Osteocyte (in vitro differentiated cells): Measurements from ENCODE around the gene CSRP1. TPM values are rescaled to one million over a fixed set of nuclear protein-coding genes. Genes with fewer than 3 reads are reported as not detected.
A peak's percentile ranks its signal among the peaks of the same experiment; 100 is the strongest.

Experiments used
- DNase-seq: peaks from one replicate; pipeline ENCODE4 v3.0.0; 2021; ENCODE audit warnings: mixed read lengths; ENCODE audit not compliant: unreplicated experiment; ENCODE audit errors: extremely low spot score
- H3K27ac Mint-ChIP-seq: one replicate; pipeline ENCODE4 v1.8.0; 2021; ENCODE audit warnings: mild to moderate bottlenecking, mixed read lengths; ENCODE audit not compliant: unreplicated experiment
- H3K27me3 Mint-ChIP-seq: one replicate; pipeline ENCODE4 v1.8.0; 2021; ENCODE audit warnings: mixed read lengths; ENCODE audit not compliant: unreplicated experiment
- H3K36me3 Mint-ChIP-seq: one replicate; pipeline ENCODE4 v1.8.0; 2021; ENCODE audit warnings: mixed read lengths; ENCODE audit not compliant: unreplicated experiment
- H3K4me1 Mint-ChIP-seq: one replicate; pipeline ENCODE4 v1.8.0; 2021; ENCODE audit warnings: mixed read lengths; ENCODE audit not compliant: unreplicated experiment
- H3K4me3 Mint-ChIP-seq: one replicate; pipeline ENCODE4 v1.8.0; 2021; ENCODE audit warnings: mild to moderate bottlenecking, moderate library complexity, mixed read lengths; ENCODE audit not compliant: unreplicated experiment
- H3K9me3 Mint-ChIP-seq: one replicate; pipeline ENCODE4 v1.8.0; 2021; ENCODE audit warnings: mixed read lengths; ENCODE audit not compliant: unreplicated experiment
- total RNA-seq: library from RNA; stranded (reverse); gene quantifications from 2 replicates; pipeline ENCODE4 v1.2.1, GENCODE V29; 2021
- TF ChIP-seq, protein P1 (sequence below): fragments of 200-600 bp; sonication (generic); IDR thresholded peaks from 2 replicates; pipeline ENCODE4 v1.5.0; 2021; ENCODE audit warnings: antibody characterized with exemption, mild to moderate bottlenecking, moderate library complexity

CSRP1 gene
- total RNA-seq, 1 donor from 2014 or later, result 0.56 TPM

DNA sequence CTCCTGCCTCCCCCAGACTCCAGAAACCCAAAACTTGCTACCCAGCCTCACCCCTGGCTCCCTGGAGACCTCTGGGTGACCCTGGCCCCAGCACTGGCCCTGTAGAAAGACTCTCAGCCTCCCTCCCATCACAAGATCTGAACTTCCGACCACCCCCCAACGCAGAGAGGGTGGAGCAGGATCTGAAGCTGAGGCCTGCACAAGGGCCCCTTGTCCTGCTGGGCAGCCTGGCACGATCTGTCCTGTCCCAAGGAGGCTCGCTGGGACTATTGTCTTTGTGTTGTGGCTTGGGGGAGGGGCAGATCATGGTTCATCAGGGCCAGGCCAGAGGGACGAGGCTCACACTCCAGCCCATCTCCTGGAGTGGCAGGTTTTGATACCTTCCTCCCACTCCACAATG is 57.9 kb downstream of the CSRP1 start:
- H3K9me3 Mint-ChIP-seq, result no peaks in the 10 kb centered on the region
- peaks cover 12% of the 10 kb centered on the region for H3K4me1 Mint-ChIP-seq
- no peak for DNase-seq
- H3K27ac Mint-ChIP-seq, result no peak overlapping the region
- TF ChIP-seq, protein P1, sequence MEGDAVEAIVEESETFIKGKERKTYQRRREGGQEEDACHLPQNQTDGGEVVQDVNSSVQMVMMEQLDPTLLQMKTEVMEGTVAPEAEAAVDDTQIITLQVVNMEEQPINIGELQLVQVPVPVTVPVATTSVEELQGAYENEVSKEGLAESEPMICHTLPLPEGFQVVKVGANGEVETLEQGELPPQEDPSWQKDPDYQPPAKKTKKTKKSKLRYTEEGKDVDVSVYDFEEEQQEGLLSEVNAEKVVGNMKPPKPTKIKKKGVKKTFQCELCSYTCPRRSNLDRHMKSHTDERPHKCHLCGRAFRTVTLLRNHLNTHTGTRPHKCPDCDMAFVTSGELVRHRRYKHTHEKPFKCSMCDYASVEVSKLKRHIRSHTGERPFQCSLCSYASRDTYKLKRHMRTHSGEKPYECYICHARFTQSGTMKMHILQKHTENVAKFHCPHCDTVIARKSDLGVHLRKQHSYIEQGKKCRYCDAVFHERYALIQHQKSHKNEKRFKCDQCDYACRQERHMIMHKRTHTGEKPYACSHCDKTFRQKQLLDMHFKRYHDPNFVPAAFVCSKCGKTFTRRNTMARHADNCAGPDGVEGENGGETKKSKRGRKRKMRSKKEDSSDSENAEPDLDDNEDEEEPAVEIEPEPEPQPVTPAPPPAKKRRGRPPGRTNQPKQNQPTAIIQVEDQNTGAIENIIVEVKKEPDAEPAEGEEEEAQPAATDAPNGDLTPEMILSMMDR, result no peak
- H3K36me3 Mint-ChIP-seq, result no peaks in the 10 kb centered on the region
- H3K4me3 Mint-ChIP-seq, result no peak overlapping the region
- H3K27me3 Mint-ChIP-seq, result no peaks in the 10 kb centered on the region

DNA sequence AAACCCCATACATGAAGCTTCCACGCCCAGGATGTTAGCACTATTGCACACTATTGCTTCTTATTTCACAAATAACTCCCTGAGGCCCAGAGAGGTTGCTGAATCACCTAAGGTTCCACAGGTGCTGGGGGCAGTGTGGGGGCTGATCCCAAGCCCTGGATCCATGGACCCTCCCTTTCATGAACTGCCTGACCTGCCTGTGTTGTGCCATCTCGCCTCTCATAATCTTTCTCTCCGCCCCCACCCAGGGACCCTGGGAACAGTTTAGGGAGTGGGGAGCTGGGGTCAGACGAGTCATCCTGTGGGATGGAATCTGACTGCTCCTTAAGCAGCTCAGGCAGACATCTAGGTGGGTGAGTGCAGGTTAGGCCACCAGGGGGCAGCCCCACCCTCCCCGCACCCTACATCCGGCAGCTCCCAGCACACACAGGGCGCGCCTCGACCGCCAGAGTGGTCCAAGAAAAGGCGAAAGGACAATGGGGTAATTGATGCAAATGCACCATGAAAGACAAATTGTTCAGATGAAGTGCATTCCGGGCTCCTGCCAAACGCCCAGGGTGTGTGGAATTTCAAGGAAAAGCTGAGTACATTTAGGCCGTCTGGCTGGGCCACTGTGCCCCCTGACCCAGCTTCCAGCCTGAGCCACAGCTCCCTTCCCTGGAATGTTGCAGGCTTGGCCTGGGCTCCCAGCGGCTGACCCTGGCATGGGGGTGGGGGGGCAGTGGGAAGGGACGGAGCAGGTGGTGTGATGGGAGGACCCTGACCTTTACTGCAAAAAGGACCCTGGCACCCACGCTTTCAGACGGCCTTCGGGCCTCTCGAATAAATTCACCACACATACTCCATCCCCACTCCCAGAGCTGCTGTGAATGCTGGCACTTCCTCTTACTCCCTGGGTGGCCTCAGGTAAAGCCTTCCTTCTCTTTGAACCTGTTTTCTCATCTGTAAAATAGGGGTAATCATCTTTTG is 58.7 kb downstream of the CSRP1 start:
- DNase-seq, result no peak
- Mint-ChIP-seq H3K4me1 (peaks cover 12% of the 10 kb centered on the region), H3K27me3 (no peaks in the 10 kb centered on the region), H3K27ac (no peak overlapping the region), H3K9me3 (no peaks in the 10 kb centered on the region), H3K4me3 (no peak overlapping the region), H3K36me3 (no peaks in the 10 kb centered on the region)
- TF ChIP-seq, protein P1, result peak; percentile 75

DNA sequence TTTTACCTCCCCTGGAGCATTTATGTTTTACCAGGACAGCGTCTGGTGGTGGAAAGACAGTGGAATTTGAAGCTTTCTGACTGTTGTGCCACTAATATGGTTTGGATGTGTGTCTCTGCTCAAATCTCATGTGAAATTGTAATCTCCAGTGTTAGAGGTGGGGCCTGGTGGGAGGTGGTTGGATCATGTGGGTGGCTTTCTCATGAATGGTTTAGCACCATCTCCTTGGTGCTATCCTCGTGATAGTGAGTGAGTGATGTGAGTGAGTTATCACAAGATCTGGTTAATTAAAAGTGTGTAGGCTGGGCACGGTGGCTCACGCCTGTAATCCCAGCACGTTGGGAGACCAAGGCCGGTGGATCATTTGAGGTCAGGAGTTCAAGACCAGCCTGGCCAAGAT is 61.6 kb downstream of the CSRP1 start:
- Mint-ChIP-seq H3K9me3 (peaks cover 11% of the 10 kb centered on the region), H3K4me3 (no peak overlapping the region), H3K4me1 (peaks cover 6% of the 10 kb centered on the region), H3K27ac (no peak overlapping the region), H3K36me3 (no peaks in the 10 kb centered on the region), H3K27me3 (no peaks in the 10 kb centered on the region)
- TF ChIP-seq, protein P1, result no peak
- DNase-seq, result no peak

DNA sequence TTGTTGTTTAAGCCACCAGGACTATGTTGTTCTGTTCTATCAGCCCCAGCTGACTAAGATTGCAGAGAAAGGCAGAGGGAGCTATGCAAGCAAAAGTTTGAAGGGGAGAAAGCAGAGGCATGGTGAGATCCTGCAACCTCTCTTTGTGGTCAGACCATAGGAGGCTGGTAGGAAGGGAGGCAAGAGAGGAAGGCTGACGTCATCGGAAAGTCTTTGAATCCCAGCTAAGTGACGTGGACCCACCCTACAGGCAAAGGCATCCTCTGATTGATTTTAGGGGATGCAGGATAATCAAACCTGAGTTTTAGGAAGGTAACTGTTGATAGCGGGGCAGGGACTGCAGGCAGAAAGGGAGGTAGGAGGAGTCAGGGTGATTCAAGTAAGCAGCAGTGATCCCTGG is 62.1 kb downstream of the CSRP1 start:
- Mint-ChIP-seq H3K36me3 (no peaks in the 10 kb centered on the region), H3K27me3 (no peaks in the 10 kb centered on the region), H3K4me1 (peaks cover 6% of the 10 kb centered on the region), H3K9me3 (peaks cover 11% of the 10 kb centered on the region), H3K27ac (no peak overlapping the region), H3K4me3 (no peak overlapping the region)
- TF ChIP-seq, protein P1, result no peak
- no peak for DNase-seq

DNA sequence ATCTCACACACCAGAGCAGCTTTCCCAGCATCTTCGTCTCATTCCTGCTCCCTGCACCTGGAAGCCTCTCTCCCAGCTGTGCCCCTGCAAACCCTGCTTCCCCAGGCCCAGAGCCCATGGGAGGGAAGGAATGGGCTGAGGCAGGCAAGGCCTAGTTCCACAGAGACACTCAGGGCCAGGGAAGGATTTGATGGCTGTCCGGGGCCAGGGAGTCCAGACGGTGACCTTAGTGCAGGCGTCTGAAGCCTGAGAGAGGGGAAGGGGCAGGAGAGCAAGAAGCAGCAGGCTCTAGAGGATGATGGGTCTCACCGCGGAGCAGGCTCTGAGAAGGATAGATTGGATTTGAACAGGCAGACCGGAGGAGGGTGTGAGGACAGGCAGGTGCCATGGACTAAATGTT is 63.2 kb downstream of the CSRP1 start:
- Mint-ChIP-seq H3K9me3 (peaks cover 11% of the 10 kb centered on the region), H3K27ac (no peak overlapping the region), H3K4me3 (no peak overlapping the region), H3K36me3 (no peaks in the 10 kb centered on the region), H3K27me3 (no peaks in the 10 kb centered on the region), H3K4me1 (peaks cover 6% of the 10 kb centered on the region)
- DNase-seq, result no peak
- TF ChIP-seq, protein P1, result no peak
